Lower lobe of right lung (tissue), 2 donors: ENCODE measurements around the gene NPTXR. TPM values are rescaled to one million over a fixed set of nuclear protein-coding genes. Genes with fewer than 3 reads are reported as not detected.
"Not testable (repeated sequence)": the region's sequence is repeated elsewhere in the genome, so short reads cannot be mapped to it uniquely, and the experiment has no call there.

ENCODE experiments used
- ATAC-seq, 2 donors: fragments of 200-7000 bp; cut with Tn5 transposase; one replicate each; pipeline ENCODE4 v1.9.1; 2020 to 2022; ENCODE audit warnings: mild to moderate bottlenecking in 2 of 2, moderate library complexity in 2 of 2
- DNase-seq: peaks from one replicate; pipeline ENCODE4 v3.0.0-alpha.2; 2020
- H3K27ac ChIP-seq: fragments of 200-600 bp; one replicate; pipeline ENCODE4 v1.8.0; 2022
- H3K27me3 ChIP-seq: fragments of 200-600 bp; one replicate; pipeline ENCODE4 v1.8.0; 2022; ENCODE audit warnings: low read depth
- H3K36me3 ChIP-seq: fragments of 200-600 bp; one replicate; pipeline ENCODE4 v1.8.0; 2022; ENCODE audit warnings: mild to moderate bottlenecking
- H3K4me1 ChIP-seq: fragments of 200-600 bp; one replicate; pipeline ENCODE4 v1.8.0; 2022
- H3K4me3 ChIP-seq: fragments of 200-600 bp; one replicate; pipeline ENCODE4 v1.8.0; 2022; ENCODE audit warnings: mild to moderate bottlenecking
- H3K9me3 ChIP-seq: fragments of 200-600 bp; one replicate; pipeline ENCODE4 v1.8.0; 2022
- CTCF ChIP-seq: fragments of 200-600 bp; IDR thresholded peaks from one replicate; pipeline ENCODE4 v1.8.0; 2022; ENCODE audit warnings: antibody characterized with exemption, mild to moderate bottlenecking
- intact Hi-C: fragments of 100-400 bp; cut with DNase I; formaldehyde crosslinking; loops from one replicate; pipeline ENCODE4 v1.11.0; 2022
- total RNA-seq: library from RNA; stranded (reverse); fragmentation: NEBNext Ultra II Directional; extraction: Animal tissue kit (Norgen Biotek cat#: 25700); gene quantifications from one replicate; pipeline ENCODE4 v1.2.1, GENCODE V29; 2021
- donor health status: DM: no; HTN: yes; CAD: no; lungs with severe emphysema.

The NPTXR gene
- total RNA-seq, 1 donor from 2014 or later: 5.1 TPM

- Histone ChIP-seq H3K4me1 (peaks cover 41% of the 10 kb centered on the region), H3K27ac (no peak overlapping the region), H3K9me3 (no peaks in the 10 kb centered on the region), H3K4me3 (no peak overlapping the region), H3K27me3 (peaks cover 4% of the 10 kb centered on the region), H3K36me3 (peaks cover 20% of the 10 kb centered on the region)
- no peak for ATAC-seq
- DNase-seq: no peak
- TF ChIP-seq CTCF: no peak
- intact Hi-C loops: no loop called here
Observed at GRCh38 chr22:38861927-38862326, 18.1 kb upstream of the NPTXR start.

- Histone ChIP-seq H3K36me3 (peaks cover 14% of the 10 kb centered on the region), H3K4me3 (no peak overlapping the region), H3K4me1 (peaks cover 41% of the 10 kb centered on the region), H3K9me3 (no peaks in the 10 kb centered on the region), H3K27ac (no peak overlapping the region), H3K27me3 (peaks cover 4% of the 10 kb centered on the region)
- ATAC-seq (no peak), DNase-seq (no peak)
- TF ChIP-seq CTCF: no peak
- intact Hi-C loops: no loop called here
Observed at GRCh38 chr22:38861170-38861876, 17.5 kb upstream of the NPTXR start.

- Histone ChIP-seq H3K4me1 (peaks cover 34% of the 10 kb centered on the region), H3K9me3 (no peaks in the 10 kb centered on the region), H3K36me3 (peaks cover 6% of the 10 kb centered on the region), H3K4me3 (no peak overlapping the region), H3K27ac (no peak overlapping the region), H3K27me3 (peaks cover 4% of the 10 kb centered on the region)
- no peak for DNase-seq
- intact Hi-C loops: no loop called here
- TF ChIP-seq CTCF: no peak
- no peak for ATAC-seq
Observed at GRCh38 chr22:38860283-38861169, 16.7 kb upstream of the NPTXR start.

DNA sequence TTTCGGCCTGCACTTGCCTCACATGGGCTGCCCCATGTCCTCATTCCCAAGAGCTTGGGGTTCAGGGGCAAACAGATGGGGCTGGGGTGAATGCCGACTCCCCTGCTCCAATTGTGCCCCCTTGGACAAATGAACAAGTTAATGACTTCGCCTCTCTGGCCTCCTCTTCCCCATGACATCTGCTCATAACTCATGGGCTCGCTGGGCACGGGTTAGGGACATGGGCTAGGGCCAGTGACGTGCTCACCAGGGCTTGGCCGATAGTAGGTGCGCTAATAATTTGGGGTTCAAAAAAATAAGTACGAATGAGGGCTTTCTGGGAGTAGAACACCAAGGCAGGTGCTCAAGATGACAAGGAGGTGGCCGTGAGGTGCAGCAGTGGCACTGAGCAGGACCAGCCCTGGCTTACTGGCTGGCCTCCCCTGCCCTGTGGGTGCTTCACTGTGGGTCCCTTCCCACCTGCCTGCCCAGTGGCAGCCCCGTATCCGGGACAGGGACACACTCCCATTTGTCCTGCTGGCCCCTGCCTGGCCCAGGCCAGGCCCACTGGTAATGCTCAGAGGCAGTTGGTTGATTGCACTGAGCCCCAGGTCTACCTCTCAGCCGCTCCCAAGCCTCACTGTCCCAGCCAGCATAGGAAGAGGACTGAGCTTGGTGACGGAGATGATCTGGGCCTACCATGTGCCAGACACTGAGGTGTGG, 15.9 kb upstream of the NPTXR start:
- Histone ChIP-seq H3K4me3 (no peak overlapping the region), H3K4me1 (peaks cover 26% of the 10 kb centered on the region), H3K27me3 (peaks cover 4% of the 10 kb centered on the region), H3K36me3 (no peaks in the 10 kb centered on the region), H3K9me3 (no peaks in the 10 kb centered on the region), H3K27ac (no peak overlapping the region)
- DNase-seq (no peak), ATAC-seq (no peak)
- TF ChIP-seq CTCF: no peak
- intact Hi-C loops: no loop called here

GRCh38 chr22:38858492-38858891, 14.7 kb upstream of the NPTXR start:
- H3K27ac ChIP-seq: no peak overlapping the region
- no peak for DNase-seq
- peaks cover 16% of the 10 kb centered on the region for H3K4me1 ChIP-seq
- TF ChIP-seq CTCF: no peak
- H3K9me3 ChIP-seq: no peaks in the 10 kb centered on the region
- H3K4me3 ChIP-seq: no peak overlapping the region
- H3K36me3 ChIP-seq: no peaks in the 10 kb centered on the region
- intact Hi-C loops: no loop called here
- no peak for ATAC-seq
- H3K27me3 ChIP-seq: peaks cover 4% of the 10 kb centered on the region

GRCh38 chr22:38854476-38854875, 10.6 kb upstream of the NPTXR start:
- H3K36me3 ChIP-seq, H3K4me1 ChIP-seq, DNase-seq, H3K4me3 ChIP-seq, H3K9me3 ChIP-seq, H3K27ac ChIP-seq, intact Hi-C loops, ATAC-seq: not testable (repeated sequence)
- peaks cover 10% of the 10 kb centered on the region for H3K27me3 ChIP-seq

DNA sequence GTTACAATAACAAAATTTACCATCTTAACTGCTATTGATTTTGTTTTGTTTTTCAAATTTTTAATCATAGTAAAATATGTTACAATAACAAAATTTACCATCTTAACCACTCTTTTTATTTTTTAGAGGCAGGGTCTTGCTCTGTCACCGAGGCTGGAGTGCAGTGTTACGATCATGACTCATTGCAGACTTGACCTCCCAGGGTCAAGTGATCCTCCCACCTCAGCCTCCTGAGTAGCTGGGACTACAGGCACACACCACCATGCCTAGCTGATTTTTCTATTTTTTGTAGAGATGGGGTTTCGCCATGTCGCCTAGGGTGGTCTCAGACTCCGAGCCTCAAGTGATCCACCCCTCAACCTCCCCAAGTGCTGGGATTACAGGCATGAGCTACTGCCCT, 10.1 kb upstream of the NPTXR start:
- intact Hi-C loops, ATAC-seq: not testable (repeated sequence)

More for the DNA sequence above, 10.1 kb upstream of the NPTXR start:
- H3K27me3 ChIP-seq: peaks cover 10% of the 10 kb centered on the region
- not testable (repeated sequence) for H3K9me3 ChIP-seq, H3K4me3 ChIP-seq, H3K27ac ChIP-seq, H3K4me1 ChIP-seq, H3K36me3 ChIP-seq, DNase-seq
